Colonic mucosa (tissue), 4 donors: Measurements from ENCODE around the gene NCBP1. TPM values are rescaled to one million over a fixed set of nuclear protein-coding genes. Genes with fewer than 3 reads are reported as not detected.
"Not testable (repeated sequence)": the region's sequence is repeated elsewhere in the genome, so short reads cannot be mapped to it uniquely, and the experiment has no call there.

ENCODE experiments used
- DNase-seq: peaks from one replicate; pipeline ENCODE4 v3.0.0-alpha.2; 2020
- H3K27ac ChIP-seq: fragments of 200-600 bp; one replicate; pipeline ENCODE4 v1.8.0; 2021
- H3K27me3 ChIP-seq: fragments of 200-600 bp; one replicate; pipeline ENCODE4 v1.8.0; 2021
- H3K36me3 ChIP-seq: fragments of 200-600 bp; one replicate; pipeline ENCODE4 v1.8.0; 2021
- H3K4me1 ChIP-seq: fragments of 200-600 bp; one replicate; pipeline ENCODE4 v1.8.0; 2021; ENCODE audit warnings: mild to moderate bottlenecking
- H3K4me3 ChIP-seq: fragments of 200-600 bp; one replicate; pipeline ENCODE4 v1.8.0; 2021
- H3K9ac ChIP-seq, 2 donors: one replicate each; pipeline ENCODE4 v1.7.0; 2013; ENCODE audit warnings: control low read depth in 2 of 2, low read depth in 2 of 2, low read length in 2 of 2
- H3K9me3 ChIP-seq: fragments of 200-600 bp; one replicate; pipeline ENCODE4 v1.8.0; 2021
- CTCF ChIP-seq: fragments of 200-600 bp; IDR thresholded peaks from one replicate; pipeline ENCODE4 v1.8.0; 2022; ENCODE audit warnings: antibody characterized with exemption, mild to moderate bottlenecking
- intact Hi-C: fragments of 100-400 bp; cut with DNase I; formaldehyde crosslinking; loops from one replicate; pipeline ENCODE4 v1.14.1; 2022
- total RNA-seq, 2 donors: library from RNA; stranded (reverse); fragmentation: NEBNext Ultra II Directional in 1 of 2; extraction: Animal tissue kit (Norgen Biotek cat#: 25700) in 1 of 2; gene quantifications; one replicate each; pipeline ENCODE4 v1.2.1, GENCODE V29; 2021
- donor health status: healthy.
- donor health status: DM: no; HTN: no; CAD: no.
- donor health status: DM: no; HTN: no; CAD: no.

Gene NCBP1
- total RNA-seq = 10 to 100 TPM; 30.3 to 48.2 TPM

GRCh38 chr9:97632985-97633858, at the start of gene NCBP1, which contains the start of gene TSTD2:
TSS of gene NCBP1 (plus strand) at chr9:97633821. CDS start at chr9:97633882, 61 bp downstream.
TSS of gene TSTD2 (minus strand) at chr9:97633368. CDS start at chr9:97627562, 5,806 bp downstream.
- peak; percentile 97 for DNase-seq
- Histone ChIP-seq H3K4me1 (peaks cover 27% of the 10 kb centered on the region), H3K27ac (peak within 1 kb of the TSS; percentile 94), H3K9me3 (no peaks in the 10 kb centered on the region), H3K36me3 (no peaks in the 10 kb centered on the region), H3K4me3 (peak within 1 kb of the TSS; percentile 91), H3K27me3 (no peaks in the 10 kb centered on the region), H3K9ac (peak within 1 kb of the TSS; percentile 94 to 97)
- TF ChIP-seq CTCF = no peak
- intact Hi-C loops = no loop called here

GRCh38 chr9:97584778-97585177, 48.8 kb upstream of the NCBP1 start:
- DNase-seq, H3K27ac ChIP-seq, H3K27me3 ChIP-seq, H3K4me3 ChIP-seq, H3K9ac ChIP-seq, H3K9me3 ChIP-seq, intact Hi-C loops, H3K36me3 ChIP-seq, H3K4me1 ChIP-seq: not testable (repeated sequence)

GRCh38 chr9:97586909-97587308, 46.7 kb upstream of the NCBP1 start:
- H3K9ac ChIP-seq, H3K27ac ChIP-seq, H3K4me3 ChIP-seq, H3K4me1 ChIP-seq, intact Hi-C loops, DNase-seq, H3K27me3 ChIP-seq, H3K9me3 ChIP-seq, H3K36me3 ChIP-seq: not testable (repeated sequence)

GRCh38 chr9:97591535-97591934, 42.1 kb upstream of the NCBP1 start:
- DNase-seq = no peak
- intact Hi-C loops = no loop called here

GRCh38 chr9:97592126-97592525, 41.5 kb upstream of the NCBP1 start:
- intact Hi-C loops = no loop called here
- no peaks in the 10 kb centered on the region for H3K4me1 ChIP-seq
- H3K9ac ChIP-seq = no peak overlapping the region
- no peaks in the 10 kb centered on the region for H3K36me3 ChIP-seq
- TF ChIP-seq CTCF = no peak
- H3K4me3 ChIP-seq = no peak overlapping the region
- no peaks in the 10 kb centered on the region for H3K9me3 ChIP-seq
- H3K27ac ChIP-seq = no peak overlapping the region
- H3K27me3 ChIP-seq = no peaks in the 10 kb centered on the region
- no peak for DNase-seq

More at GRCh38 chr9:97591535-97591934, 42.1 kb upstream of the NCBP1 start:
- Histone ChIP-seq H3K9me3 (no peaks in the 10 kb centered on the region), H3K4me3 (no peak overlapping the region), H3K9ac (no peak overlapping the region), H3K27ac (no peak overlapping the region), H3K36me3 (no peaks in the 10 kb centered on the region), H3K27me3 (no peaks in the 10 kb centered on the region), H3K4me1 (no peaks in the 10 kb centered on the region)
- no peak for TF ChIP-seq CTCF

GRCh38 chr9:97593960-97594359, 39.7 kb upstream of the NCBP1 start:
- Histone ChIP-seq H3K9me3 (no peaks in the 10 kb centered on the region), H3K36me3 (no peaks in the 10 kb centered on the region), H3K4me3 (no peak overlapping the region), H3K4me1 (no peaks in the 10 kb centered on the region), H3K9ac (no peak overlapping the region), H3K27ac (no peak overlapping the region), H3K27me3 (no peaks in the 10 kb centered on the region)
- no peak for TF ChIP-seq CTCF
- no peak for DNase-seq
- intact Hi-C loops = no loop called here
